ENCODE measurements around the gene GPR179.

Gene GPR179

DNA sequence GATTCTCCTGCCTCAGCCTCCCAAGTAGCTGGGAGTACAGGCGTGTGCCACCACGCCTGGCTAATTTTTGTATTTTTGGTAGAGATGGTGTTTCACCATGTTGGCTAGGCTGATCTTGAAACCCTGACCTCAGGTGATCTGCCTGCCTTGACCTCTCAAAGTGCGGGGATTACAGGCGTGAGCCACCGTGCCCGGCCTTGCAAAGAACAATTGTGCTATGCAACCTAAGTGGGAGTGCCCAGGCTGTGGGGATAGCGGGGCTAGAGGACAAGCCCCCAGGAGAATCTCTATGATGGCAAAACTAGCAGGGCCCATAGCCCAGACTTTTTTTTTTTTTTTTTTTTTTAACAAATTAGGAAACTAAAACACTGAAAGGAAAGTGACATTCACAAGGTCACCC lies 2.0 kb upstream of the GPR179 start:
- no peak for DNase-seq

DNA sequence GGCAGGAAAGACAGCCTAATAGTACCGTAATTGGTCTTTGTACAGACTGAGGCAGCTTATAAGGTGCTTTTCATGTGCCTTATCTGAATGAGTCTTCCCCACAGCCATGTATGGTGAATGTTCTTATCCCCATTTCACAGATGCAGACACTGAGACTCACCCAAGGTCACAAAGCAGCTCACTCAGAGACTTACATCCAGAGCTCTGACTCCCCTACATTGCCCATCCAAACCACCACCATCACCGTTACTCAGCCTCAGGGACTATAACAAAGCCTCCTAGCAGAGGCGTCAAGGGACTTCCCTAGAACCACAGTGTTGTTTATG lies 627 bp upstream of the GPR179 start:
- DNase-seq, result no peak

DNA sequence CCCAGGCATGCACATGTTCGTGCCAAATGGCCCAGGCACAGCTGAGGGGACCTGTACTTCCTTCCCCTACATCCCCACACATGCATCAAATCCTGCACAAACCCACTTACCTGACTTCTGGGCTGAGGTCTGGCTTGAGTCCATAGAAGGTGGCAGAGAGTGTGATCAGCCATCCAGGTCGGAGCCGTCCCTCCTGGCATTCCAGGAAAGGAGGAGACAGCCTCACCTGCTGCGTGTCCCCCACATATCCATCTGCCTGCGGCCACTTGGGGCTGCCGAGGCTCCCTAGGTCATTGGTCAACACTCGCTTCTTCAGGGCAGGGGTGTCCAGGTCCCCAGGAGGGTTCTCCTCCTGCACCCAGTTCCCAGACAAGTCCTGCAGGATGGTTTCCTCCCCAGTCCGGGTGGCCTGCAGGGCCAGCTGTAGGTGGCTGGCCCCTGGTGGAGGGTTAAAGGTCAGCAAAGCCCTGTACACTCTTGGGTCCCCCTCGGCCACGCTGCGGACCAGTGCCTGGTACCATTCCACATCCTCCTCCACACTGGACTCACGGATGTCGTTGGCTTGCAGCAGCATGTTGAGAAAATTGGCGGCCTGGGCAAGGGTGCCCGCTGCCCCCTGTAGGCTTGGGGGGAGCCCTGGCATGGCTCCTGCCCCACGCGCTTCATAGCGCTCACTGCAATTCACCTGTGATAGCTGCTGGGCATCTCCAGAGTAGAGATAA lies 709 bp downstream of the GPR179 start:
- no peak for DNase-seq

DNA sequence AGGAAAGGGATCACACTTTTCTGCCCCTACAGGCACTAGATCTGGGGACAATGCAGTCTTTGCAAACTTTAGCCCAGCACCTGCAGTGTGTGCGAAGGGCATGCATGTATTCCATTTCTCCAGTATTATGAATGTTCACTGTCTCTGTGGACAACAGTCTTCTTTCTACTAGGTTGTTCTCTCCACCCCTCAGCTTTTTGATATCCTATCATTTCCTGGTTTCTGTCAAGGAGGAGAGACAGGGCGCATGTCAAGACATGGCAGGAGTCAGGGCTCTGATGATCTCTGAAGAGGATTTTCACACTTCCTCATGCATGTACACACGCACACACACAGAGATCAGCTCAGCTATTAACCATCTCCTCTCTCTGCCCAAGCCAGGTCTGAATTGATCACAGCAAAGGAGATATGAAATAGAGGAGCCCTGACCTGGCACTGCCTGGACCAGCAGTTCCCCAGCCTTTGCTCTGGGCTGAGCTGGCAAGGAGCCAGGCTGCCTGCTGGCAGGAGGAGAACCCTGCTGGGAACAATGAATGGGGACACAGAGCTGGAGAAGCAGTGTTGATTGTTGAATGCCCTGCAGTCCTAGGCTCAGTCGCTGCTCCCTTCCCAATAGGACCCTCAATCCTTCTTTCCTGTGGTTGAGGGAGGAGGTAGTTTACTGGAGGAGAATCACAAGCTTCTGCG lies 2.6 kb downstream of the GPR179 start:
- DNase-seq, result no peak

DNA sequence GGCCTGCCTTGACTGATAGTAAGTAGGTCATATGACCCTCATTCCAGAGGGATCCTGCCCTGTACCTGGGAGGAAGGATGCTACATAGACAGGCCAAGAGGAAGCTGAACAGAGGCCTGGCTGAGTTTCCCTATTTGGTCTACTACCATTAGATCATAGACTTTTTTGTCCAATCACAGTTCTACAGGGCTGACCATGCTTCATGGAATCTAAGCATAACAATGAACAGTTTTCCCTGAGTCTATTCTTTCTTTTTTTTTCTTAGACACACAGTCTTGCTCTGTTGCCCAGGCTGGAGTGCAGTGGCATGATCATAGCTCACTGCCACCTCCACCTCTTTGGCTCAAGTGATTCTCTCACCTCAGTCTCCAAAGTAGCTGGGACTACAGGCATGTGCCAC lies 3.9 kb downstream of the GPR179 start:
- DNase-seq, result no peak

DNA sequence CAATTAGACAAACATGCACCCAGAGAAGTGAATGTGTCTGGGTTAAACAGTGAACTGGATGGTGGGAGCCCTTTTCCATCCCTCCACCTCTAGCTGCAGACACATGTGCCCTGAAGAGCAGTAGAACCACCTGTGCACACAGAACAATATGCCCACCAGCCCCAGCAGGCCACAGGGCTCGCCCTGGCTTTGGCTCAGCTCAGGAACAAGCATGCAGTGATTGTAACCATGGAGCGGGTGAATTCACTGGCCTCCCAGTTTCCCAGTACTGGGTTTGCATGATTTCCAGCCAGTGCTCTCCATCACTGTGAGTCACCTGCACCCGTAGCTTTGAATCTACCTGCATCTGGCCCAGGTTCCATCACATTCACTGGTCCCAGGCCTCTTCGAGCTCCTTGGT lies 5.2 kb downstream of the GPR179 start:
- DNase-seq, result no peak

DNA sequence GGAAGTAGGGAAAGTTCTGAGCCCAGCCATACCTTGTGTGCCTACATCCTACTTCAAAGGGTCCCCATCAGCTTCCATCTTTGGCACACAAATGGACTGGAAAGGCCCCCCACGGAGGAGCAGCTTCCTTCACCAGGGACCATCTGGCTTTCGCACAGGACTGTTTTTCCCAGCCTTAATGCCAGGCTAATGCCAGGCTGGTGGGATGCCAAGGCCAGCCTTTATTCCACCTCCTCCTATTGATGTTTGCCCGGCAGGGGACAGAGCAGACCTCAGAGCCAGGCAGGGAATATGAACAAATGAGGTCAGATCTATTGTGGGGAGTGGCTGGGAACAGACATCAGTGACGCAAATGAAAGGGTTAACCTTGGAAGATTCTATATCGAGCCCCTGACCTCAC lies 5.7 kb downstream of the GPR179 start:
- no peak for DNase-seq

DNA sequence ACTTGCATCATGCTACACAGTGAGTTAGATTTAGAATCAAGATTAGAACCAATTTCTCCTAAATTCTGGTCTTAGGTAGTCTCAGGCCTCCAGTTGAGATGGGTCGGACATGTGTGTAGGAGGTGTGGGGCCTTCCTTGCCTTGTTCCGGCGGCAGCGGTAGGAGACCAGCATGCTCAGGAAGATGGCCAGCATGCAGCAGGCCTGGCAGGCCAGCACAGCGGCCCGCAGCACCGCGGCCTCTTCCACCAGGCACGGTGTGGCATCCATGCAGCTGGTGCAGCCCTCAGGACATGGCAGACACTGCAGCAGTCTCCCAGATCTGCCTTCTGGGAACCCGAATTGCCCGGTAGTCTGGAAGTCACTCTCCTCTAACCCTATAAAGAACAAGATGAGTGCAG lies 6.9 kb downstream of the GPR179 start:
- DNase-seq, result no peak

DNA sequence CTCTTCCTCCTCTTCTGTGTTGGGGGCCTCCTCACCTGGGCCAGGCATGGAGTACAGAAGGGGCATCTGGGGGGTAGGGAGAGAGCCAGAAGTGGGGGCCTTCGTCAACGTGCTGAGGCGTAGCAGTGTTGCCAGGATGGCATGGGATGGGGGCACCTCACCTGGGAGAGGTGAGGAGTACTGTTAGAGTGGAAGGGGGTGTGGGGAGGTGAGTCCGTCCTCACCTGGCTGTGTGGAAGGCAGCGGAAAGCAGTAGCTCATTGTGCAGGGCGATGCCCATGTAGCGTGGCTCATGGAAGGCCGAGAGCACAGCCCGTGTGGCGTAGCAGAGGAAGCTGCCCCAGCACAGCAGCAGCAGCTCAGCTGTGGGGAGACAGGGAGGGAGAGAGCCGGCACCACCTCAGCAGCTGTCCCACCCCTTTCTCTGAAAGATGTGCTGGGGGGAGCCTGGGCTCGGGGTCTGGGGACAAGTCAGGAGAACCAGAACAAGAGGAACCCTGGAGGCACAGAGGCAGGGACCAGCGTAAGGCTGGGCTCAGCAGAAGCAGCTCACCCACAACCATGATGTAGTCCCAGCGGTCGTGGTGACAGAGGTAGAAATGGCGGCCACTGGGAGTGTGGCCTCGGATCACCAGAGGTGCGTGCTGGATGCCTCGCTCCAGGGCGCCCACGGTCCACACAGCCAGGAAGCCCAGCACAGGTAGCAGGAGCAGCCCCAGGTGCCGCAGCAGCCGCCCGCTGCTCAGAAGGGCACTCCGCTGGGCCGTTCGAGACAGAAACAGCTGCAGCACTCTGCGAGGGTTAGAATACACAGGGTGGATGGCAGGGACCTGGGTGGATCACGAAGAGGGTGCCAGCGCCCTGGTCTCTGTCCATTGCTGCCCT lies 9.0 kb downstream of the GPR179 start:
- no peak for DNase-seq

DNA sequence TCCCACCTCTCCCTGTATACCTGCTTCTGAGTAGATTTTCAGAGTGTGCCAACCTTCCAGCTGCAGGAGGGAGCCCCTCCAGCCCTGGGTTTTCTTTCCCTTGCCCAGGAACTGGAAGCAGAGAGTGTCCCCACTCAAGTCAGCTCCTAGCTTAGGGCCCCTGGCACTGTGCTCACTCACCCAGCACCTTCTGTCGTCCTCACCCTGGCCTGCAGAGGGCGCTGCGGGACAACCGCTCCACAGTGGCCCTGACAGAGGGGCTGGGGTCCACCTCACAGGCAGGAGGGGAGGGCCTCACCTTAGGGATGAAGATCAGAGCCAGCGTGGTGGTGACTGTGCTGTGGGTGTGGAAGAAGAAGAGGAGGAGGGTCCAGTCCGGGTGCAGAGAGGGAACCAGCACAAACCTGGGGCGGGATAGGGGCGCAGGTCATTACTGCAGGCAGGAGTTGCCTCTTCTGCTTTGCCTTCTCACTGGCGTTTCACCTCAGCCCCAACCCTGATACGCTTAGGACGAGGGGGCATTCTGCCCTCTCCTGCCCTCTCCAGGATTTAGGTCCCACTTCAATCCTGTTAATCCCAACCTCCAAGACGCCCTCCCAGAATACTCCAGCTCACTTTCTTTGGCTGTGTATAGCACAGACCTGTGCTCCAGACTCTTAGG lies 10.0 kb downstream of the GPR179 start:
- no peak for DNase-seq

DNA sequence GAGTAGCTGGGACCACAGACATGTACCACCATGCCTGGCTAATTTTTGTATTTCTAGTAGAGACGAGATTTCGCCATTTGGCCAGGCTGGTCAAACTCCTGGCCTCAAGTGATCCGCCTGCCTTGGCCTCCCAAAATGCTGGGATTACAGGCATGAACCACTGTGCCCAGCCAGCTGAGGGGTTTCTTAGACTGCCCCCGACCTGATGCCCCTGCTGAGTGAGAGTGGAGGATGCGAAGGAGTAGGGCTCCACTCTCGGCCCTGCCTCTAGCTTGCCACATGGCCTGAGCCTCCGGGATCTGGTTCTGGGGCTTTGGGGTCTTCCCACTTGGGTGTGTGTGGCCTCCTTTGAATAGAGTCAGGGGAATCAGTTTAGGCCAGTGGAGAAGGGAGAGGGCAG lies 11.0 kb downstream of the GPR179 start:
- no peak for DNase-seq

DNA sequence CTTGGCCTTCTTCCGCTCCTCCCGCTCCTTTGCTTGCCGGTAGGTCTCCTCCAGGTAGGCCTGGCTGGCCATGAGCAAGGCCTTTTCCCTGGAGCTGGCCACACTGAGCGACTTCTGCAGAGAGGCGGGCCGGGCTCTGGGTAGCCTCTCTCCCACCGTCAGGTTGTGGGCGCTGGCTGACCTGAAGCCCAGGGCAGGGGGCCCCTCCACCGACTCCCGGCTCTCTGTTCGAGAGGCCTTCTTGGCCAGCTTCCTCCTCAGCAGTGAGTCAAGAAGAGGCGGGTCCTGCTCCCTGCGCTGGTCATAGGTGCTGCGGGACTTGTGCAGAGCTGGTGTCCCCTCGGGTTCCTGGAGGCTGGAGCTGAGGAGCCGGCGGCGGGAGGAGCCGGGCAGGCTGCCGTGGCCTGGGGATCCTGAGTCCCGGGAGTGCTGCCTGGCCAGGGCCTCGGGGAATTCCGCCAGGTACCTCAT lies 12.8 kb downstream of the GPR179 start:
- no peak for DNase-seq

DNA sequence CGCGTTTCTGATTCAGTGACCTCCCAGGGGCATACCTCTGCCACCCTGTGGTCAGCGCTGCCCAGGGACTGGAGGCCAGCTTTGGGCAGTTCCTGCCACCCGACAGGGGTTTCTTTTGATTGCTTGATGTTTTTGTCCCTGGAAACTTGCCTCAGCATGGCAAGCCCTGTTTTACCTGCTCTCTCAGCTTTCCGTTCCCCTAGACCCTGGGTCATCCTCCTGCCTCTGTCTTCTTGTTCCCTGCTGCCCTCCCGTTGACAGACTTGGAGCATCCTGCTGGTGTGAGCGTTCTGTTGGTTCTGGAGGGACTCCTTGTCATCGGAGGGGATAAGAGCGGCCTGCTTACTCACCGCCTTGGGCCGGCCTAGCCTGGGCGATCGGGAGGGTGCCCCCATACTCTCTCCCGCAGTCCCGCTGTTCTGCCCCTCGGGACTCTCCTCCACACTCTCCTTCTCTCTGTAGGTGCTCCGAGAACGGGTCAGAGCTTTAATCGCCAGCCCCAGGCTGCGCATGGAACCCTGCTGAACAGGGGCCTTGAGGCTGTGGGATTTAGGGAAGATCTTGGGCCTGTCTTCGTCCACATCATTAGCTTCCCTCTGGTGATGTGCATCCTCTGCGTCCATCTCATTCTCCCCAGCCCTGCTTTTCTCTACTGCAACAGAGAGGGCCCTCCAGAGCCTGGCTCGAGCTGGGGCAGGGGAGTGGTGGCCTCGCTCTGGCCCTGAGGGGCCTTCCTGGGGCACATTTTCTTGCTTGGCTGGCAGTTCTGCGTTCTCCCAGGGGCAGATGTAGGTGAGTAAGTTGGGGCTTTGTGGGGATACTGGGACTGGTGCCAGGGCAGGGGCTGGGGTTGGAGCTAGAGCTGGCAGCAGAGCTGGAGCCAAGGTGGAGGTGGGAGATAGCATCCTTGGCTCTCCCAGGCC lies 13.7 kb downstream of the GPR179 start:
- no peak for DNase-seq

DNA sequence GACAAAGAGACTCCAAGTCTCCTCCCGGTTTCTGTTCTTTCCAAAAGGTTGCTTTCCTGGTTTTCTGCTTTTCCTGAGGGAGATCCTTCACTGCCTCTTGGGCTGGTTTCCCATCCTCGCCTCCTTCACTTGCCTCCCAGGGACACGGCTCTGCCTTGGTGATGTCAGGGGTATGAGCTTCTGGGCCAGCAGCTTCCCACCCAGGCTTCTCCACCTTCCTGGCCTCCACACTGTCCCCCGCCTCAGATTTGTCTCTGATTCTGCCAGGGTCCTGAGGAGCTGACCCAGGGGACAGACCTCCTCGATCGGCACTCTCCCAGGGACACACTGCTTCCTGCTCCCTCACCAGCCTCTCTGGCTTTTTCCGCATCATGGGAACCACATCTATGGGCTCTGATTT lies 14.5 kb downstream of the GPR179 start:
- DNase-seq, result no peak

DNA sequence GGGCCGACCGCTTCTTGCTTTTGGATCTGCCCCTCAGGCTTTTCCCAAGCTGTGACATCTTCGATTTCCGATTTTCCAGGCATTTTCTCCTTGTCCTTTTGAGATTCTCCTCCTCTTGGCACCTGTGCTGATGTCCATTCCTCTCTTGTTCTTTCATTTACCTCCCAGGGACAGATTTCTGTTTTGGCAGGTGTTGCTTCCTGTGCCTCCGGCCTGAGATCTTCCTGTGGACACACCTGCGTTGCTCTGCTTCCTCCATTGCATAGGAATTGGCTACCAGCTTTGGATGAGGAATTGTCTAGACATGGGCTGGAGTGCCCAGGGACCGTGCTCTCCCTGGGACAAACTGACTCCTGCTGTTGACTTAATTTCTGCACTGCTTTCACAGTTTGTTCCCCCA lies 15.1 kb downstream of the GPR179 start:
- DNase-seq, result no peak

DNA sequence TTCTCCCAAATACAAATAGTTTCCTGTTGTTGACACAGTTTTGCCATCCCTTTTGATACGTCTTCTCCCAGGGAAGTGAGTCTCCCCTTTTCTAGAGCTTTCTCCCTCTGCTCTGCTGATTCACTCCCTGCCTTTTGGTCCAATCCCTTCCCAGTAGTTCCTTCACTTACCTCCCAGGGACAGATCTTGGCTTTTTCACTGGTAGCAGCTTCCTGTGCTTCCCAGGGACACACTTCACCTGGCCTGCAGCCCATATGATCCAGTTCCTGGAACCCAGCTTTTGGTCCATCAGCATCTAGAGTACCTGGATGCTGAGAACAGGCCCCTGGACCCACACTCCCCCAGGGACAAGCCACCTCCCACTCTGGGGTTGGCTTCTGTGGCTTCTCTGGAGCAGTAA lies 15.8 kb downstream of the GPR179 start:
- DNase-seq, result no peak

DNA sequence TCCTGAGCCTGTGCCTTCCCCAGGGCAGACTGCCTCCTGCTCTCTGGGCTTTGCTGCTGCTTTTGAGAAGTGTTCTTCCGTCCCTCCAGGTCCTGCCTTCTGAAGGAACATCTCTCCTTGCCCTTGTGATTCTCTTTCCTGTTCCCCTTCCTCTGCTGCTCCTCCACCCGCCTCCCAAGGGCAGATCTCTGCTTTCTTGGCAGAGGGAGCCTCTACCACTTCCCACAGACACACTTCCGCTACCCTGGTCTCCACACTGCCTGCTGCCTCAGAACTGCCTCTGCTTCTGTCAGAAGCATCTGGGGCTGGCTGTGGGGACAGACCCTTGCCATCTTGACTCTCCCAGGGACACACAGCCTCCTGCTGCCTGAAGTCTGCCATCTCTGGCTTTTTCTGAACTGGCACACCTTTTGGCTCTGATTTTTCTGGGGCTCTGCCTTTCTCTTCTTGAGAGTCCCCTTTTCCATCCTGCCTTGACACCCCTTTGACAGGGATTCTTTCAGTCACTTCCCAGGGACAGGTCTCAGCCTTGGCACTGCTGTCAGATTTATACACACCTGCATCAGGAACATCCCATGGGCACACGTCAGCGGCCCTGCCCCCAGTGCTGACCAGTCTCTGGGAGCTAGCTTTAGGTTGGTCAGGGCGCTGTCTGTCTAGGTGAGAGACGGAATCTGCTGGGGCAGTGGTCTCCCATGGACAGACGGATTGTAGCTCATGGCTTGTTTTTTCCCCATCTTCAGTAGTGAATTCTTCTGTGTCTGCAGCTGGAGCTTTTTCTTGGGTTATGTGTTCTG lies 16.6 kb downstream of the GPR179 start:
- no peak for DNase-seq

DNA sequence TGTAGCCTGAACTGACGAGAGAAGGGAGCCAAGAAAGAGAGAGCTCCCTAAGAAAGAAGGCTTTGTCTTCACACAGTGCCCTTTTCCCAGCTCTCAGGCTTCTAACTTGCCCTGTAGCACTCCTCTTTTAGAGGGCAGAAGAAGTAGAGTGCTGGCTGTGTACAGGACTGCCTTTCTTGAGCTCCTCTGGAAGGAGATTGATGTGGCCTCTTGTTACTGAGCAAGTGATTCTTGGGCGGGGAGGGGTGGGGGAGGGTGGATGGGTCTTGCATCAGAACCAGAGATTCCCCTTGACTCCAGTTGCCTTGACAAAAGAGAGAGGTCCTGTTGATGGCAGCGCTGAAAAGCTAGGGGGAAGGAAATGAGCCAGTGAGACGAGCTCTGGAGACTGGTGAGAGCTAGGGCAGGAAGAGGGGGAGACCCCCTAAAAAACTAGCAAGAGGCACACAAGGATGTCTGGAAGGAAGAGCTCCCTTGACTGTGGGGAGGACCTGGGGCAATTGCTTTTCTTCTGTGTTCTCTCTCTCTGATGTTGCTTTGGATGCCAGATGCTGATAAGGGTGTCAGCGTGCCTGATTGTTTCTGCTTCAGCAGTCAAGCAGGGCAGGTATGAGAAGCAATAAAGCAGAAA lies 18.4 kb downstream of the GPR179 start:
- no peak for DNase-seq

DNA sequence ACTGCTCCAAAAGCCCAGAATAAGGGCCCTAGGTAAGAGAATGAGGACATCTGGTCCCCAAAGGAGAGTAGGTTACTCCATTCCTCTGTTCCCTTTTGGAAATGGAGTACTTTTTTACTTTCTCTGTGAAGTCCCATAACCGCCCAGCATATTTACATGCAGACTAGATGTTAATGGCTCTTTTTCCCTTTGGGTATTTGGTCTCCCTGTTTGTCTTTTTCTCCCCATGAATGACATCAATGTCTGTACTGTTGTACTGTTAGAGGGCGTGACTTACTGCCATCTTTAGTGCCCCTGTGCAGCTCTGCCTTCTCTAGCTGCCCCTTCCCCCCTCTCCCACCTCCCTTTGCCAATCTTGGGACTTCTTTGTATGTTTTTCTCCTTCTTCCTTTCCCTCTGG lies 19.0 kb downstream of the GPR179 start:
- no peak for DNase-seq

DNA sequence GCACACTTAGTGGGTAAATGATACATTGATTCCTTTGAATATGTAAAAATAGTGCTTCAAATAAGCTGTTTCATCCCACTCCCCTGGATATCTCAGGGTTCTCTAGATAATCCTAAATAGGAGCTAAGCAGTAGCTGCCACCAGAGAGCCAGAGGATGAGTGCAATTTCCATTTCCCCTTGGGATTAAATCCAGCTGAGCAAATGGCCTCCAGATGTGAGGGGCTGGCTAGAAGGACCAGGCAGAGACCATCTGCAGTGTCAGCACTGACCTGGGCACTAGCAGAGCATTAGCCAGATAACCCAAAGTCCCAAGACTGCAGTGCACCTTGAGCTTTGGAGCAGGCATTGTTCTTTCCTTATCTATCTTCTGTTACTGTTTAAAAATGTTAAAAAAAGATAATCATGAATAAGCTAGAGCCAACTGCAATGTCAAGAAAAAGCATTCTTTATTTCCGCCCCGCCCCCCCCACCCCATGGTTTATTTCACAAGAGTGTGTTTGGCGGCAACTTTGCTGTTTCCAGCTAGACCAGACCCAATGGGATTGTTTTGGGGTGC lies 19.5 kb downstream of the GPR179 start:
- no peak for DNase-seq

DNA sequence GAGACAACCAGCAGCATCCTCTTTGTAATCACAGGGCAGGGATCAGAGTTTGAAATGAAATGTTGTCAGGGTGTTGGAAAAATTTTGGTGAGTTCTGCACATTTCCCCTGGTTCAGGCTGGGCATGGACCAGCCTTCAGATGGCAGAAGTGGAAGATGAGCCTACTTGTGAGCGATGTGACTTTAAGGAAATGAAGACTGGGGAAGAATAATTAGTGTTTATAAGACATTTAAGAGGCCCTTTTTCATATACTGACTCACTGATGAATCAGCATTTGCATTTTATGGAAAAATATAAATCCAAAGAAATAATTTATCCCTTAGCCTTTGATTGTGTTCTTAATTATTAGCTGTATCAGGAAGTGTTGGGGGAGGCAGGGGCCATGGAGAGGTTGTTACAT lies 20.9 kb downstream of the GPR179 start:
- no peak for DNase-seq

All from activated effector memory CD4-positive, alpha-beta T cell treated with Interleukin-2 at 50 U/mL for 16 hours (primary cell).